A673 (cell line): ENCODE results near the gene BUB1B. TPM values are rescaled to one million over a fixed set of nuclear protein-coding genes. Genes with fewer than 3 reads are reported as not detected.

Experiments used
- BruUV-seq: library from RNA; stranded (reverse); fragments of 400-500 nt; replicated peaks from 2 replicates; lab custom pipeline; 2021; lab: Mats Ljungman, UMichigan
- CTCF ChIA-PET: fragments of 300-600 bp; sonication (Branson Sonifier 250); formaldehyde crosslinking; loops from one replicate; lab custom pipeline; 2022; ENCODE audit warnings: antibody characterized with exemption; lab: Charles Lee
- POLR2A ChIA-PET: fragments of 300-600 bp; sonication (Branson Sonifier 250); formaldehyde crosslinking; loops from one replicate; lab custom pipeline; 2022; ENCODE audit warnings: antibody characterized with exemption; ENCODE audit not compliant: low non-redundant PET; lab: Charles Lee
- DNase-seq: peaks from one replicate; pipeline ENCODE4 v3.0.0-alpha.2; 2015; ENCODE audit warnings: low spot score
- H3K27ac ChIP-seq: fragments of 200-600 bp; sonication (generic); 2 replicates; pipeline ENCODE4 v1.5.1; 2016; ENCODE audit warnings: mixed run types, low read depth, mild to moderate bottlenecking, mixed read lengths, antibody characterized with exemption, low read length; ENCODE audit not compliant: poor library complexity, severe bottlenecking
- H3K27me3 ChIP-seq: fragments of 200-600 bp; sonication (generic); replicated peaks from 2 replicates; pipeline ENCODE4 v1.6.1; 2017; ENCODE audit warnings: mixed run types, low read depth, mild to moderate bottlenecking, mixed read lengths, antibody characterized with exemption, low read length; ENCODE audit not compliant: insufficient read depth, poor library complexity
- H3K36me3 ChIP-seq: fragments of 200-600 bp; sonication (generic); 2 replicates; pipeline ENCODE4 v1.6.1; 2016; ENCODE audit warnings: mixed run types, mild to moderate bottlenecking, mixed read lengths, antibody characterized with exemption, low read length; ENCODE audit not compliant: insufficient read depth, poor library complexity, severe bottlenecking
- H3K4me1 ChIP-seq: fragments of 200-600 bp; sonication (generic); 2 replicates; pipeline ENCODE4 v1.6.1; 2017; ENCODE audit warnings: mixed run types, mild to moderate bottlenecking, mixed read lengths, antibody characterized with exemption, low read length; ENCODE audit not compliant: insufficient read depth, poor library complexity, severe bottlenecking
- H3K4me3 ChIP-seq: fragments of 200-600 bp; sonication (generic); 2 replicates; pipeline ENCODE4 v1.5.1; 2016; ENCODE audit warnings: low read depth, mixed run types, mild to moderate bottlenecking, mixed read lengths, low read length; ENCODE audit not compliant: poor library complexity, severe bottlenecking
- H3K9me3 ChIP-seq: fragments of 200-600 bp; sonication (generic); 2 replicates; pipeline ENCODE4 v1.6.1; 2016; ENCODE audit warnings: mixed run types, low read depth, mild to moderate bottlenecking, mixed read lengths, antibody characterized with exemption, low read length; ENCODE audit not compliant: poor library complexity, severe bottlenecking
- EZH2 ChIP-seq: fragments of 200-600 bp; sonication (generic); IDR thresholded peaks from 2 replicates; pipeline ENCODE4 v1.6.1; 2017; ENCODE audit warnings: borderline replicate concordance, low read depth, mild to moderate bottlenecking, mixed read lengths, antibody characterized with exemption, low read length; ENCODE audit not compliant: poor library complexity, severe bottlenecking
- intact Hi-C: fragments of 100-400 bp; cut with micrococcal nuclease; formaldehyde crosslinking; loops from one replicate; pipeline ENCODE4 v1.10.0; 2022; ENCODE audit not compliant: unreplicated experiment
- total RNA-seq: library from RNA; stranded (reverse); gene quantifications from 2 replicates; pipeline ENCODE4 v1.2.3, GENCODE V29; 2021
- TF ChIP-seq, protein P1 (sequence below): fragments of 300-800, 200-600 bp; sonication (generic); conservative IDR thresholded peaks from 2 replicates; pipeline ENCODE4 v1.5.1; 2017; ENCODE audit warnings: low read depth, mild to moderate bottlenecking, antibody characterized with exemption, low read length, moderate library complexity, mixed read lengths

The BUB1B gene
- total RNA-seq, 1 experiment from 2014 or later: 196 TPM

DNA sequence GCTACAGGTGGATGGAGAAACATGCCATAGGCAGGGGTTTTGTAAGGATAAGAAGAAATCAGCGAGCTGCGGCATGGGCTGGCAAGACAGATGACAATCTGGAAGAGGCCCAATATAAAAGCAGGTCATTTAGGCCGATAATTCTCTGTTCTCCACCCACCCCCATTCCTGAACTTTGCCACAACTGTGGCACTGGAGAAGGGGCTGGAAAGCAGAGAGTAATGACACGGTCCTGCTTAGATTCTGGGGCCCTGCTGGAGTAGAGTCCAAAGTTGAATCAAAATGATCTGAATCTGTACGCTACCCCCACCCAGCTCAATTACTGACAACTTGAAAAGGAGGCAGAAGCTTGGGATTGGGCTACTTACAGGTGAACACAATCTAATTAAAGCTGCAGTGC is 18.4 kb upstream of the BUB1B start:
- Histone ChIP-seq H3K4me1 (no peaks in the 10 kb centered on the region), H3K9me3 (no peaks in the 10 kb centered on the region), H3K27ac (no peak overlapping the region), H3K4me3 (no peak overlapping the region), H3K27me3 (no peaks in the 10 kb centered on the region), H3K36me3 (no peaks in the 10 kb centered on the region)
- no peak for DNase-seq
- intact Hi-C loops: no loop called here
- ChIA-PET POLR2A (no interaction called here), CTCF (no interaction called here)
- TF ChIP-seq EZH2: no peak
- TF ChIP-seq, protein P1, sequence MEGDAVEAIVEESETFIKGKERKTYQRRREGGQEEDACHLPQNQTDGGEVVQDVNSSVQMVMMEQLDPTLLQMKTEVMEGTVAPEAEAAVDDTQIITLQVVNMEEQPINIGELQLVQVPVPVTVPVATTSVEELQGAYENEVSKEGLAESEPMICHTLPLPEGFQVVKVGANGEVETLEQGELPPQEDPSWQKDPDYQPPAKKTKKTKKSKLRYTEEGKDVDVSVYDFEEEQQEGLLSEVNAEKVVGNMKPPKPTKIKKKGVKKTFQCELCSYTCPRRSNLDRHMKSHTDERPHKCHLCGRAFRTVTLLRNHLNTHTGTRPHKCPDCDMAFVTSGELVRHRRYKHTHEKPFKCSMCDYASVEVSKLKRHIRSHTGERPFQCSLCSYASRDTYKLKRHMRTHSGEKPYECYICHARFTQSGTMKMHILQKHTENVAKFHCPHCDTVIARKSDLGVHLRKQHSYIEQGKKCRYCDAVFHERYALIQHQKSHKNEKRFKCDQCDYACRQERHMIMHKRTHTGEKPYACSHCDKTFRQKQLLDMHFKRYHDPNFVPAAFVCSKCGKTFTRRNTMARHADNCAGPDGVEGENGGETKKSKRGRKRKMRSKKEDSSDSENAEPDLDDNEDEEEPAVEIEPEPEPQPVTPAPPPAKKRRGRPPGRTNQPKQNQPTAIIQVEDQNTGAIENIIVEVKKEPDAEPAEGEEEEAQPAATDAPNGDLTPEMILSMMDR: no peak
- BruUV-seq: no TSS peak

DNA sequence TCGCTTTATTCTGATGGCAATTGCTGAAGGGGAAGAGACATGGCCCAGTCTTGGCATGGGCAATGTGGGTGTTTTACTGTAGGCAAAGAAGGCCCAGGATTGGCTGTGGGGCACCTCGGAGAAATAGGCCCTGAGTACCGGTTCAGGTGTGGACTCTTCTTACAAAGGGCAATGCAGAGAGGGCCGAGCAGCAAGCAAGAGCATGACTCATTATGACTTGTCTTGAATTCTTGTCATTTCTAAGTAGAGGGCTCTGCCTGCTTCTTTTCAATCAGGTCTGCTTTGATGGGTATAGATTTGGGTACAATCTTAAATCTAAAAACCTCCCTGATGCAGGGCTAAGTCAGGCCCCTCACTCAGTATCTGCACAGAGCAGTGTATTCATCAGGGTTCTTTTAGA is 14.8 kb upstream of the BUB1B start:
- no peak for DNase-seq
- POLR2A ChIA-PET: no interaction called here
- Histone ChIP-seq H3K36me3 (no peaks in the 10 kb centered on the region), H3K27me3 (no peaks in the 10 kb centered on the region), H3K9me3 (no peaks in the 10 kb centered on the region), H3K27ac (no peak overlapping the region), H3K4me3 (no peak overlapping the region), H3K4me1 (no peaks in the 10 kb centered on the region)
- intact Hi-C loops: no loop called here
- BruUV-seq: no TSS peak
- CTCF ChIA-PET: no interaction called here
- TF ChIP-seq EZH2: no peak
- TF ChIP-seq, protein P1: no peak

DNA sequence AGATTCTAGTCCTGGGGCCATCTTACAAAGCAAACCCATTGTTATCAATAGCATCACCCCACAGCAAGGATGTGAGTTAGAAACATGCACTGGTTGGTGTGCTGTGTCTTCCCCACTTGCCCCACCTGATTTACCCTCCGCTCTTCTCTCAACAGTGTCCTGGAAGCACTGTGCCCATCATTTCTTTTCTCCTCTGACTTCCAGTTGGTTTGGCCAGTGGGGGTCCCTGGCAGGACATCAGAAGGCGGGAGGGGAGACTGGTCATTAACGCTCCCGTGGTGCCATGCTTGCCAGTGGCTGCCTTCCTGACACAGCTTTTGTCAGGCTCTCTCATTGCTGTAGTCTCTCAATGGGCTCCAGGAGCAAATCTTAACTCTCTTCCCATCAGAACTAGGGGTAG is 11.5 kb upstream of the BUB1B start:
- no peak for DNase-seq
- Histone ChIP-seq H3K27me3 (no peaks in the 10 kb centered on the region), H3K4me3 (no peak overlapping the region), H3K4me1 (no peaks in the 10 kb centered on the region), H3K36me3 (no peaks in the 10 kb centered on the region), H3K9me3 (no peaks in the 10 kb centered on the region), H3K27ac (no peak overlapping the region)
- BruUV-seq: no TSS peak
- TF ChIP-seq, protein P1: no peak
- no peak for TF ChIP-seq EZH2
- intact Hi-C loops: no loop called here
- POLR2A ChIA-PET: no interaction called here
- CTCF ChIA-PET: no interaction called here
